BLaER1 (cell line): ENCODE data around the gene BICC1.

Experiments used
- H3K27ac ChIP-seq: shearing (Covaris generic); formaldehyde crosslinking; 2 replicates; pipeline ENCODE4 v1.8.1; 2022
- H3K27me3 ChIP-seq: shearing (Covaris generic); formaldehyde crosslinking; 2 replicates; pipeline ENCODE4 v1.8.1; 2022
- H3K36me3 ChIP-seq: shearing (Covaris generic); formaldehyde crosslinking; 2 replicates; pipeline ENCODE4 v1.8.1; 2022
- H3K4me1 ChIP-seq: shearing (Covaris generic); formaldehyde crosslinking; 2 replicates; pipeline ENCODE4 v1.8.1; 2022
- H3K4me2 ChIP-seq: shearing (Covaris generic); formaldehyde crosslinking; 2 replicates; pipeline ENCODE4 v1.8.1; 2022
- H3K4me3 ChIP-seq: shearing (Covaris generic); formaldehyde crosslinking; 2 replicates; pipeline ENCODE4 v1.8.1; 2022
- H3K9ac ChIP-seq: shearing (Covaris generic); formaldehyde crosslinking; 2 replicates; pipeline ENCODE4 v1.8.1; 2022
- H3K9me3 ChIP-seq: shearing (Covaris generic); formaldehyde crosslinking; 2 replicates; pipeline ENCODE4 v1.8.1; 2022
- H4K20me1 ChIP-seq: shearing (Covaris generic); formaldehyde crosslinking; 2 replicates; pipeline ENCODE4 v1.8.1; 2022
- Cebpa-rat ChIP-seq: shearing (Covaris generic); IDR thresholded peaks from 2 replicates; pipeline ENCODE4 v1.8.1; 2022

Gene BICC1

GRCh38 chr10:58557714-58558113 is 45.0 kb downstream of the BICC1 start:
- no peak overlapping the region for H3K9ac ChIP-seq
- H3K4me2 ChIP-seq, result no peak overlapping the region
- no peaks in the 10 kb centered on the region for H4K20me1 ChIP-seq
- H3K27me3 ChIP-seq, result no peaks in the 10 kb centered on the region
- H3K4me3 ChIP-seq, result no peak overlapping the region
- no peak for TF ChIP-seq Cebpa-rat
- peaks cover 9% of the 10 kb centered on the region for H3K9me3 ChIP-seq
- H3K4me1 ChIP-seq, result no peaks in the 10 kb centered on the region
- H3K36me3 ChIP-seq, result no peaks in the 10 kb centered on the region
- no peak overlapping the region for H3K27ac ChIP-seq

- H3K9me3 ChIP-seq, result peaks cover 12% of the 10 kb centered on the region
- no peak for TF ChIP-seq Cebpa-rat
- no peak overlapping the region for H3K4me3 ChIP-seq
- H4K20me1 ChIP-seq, result no peaks in the 10 kb centered on the region
- no peak overlapping the region for H3K9ac ChIP-seq
- no peaks in the 10 kb centered on the region for H3K27me3 ChIP-seq
- no peak overlapping the region for H3K4me2 ChIP-seq
- no peaks in the 10 kb centered on the region for H3K4me1 ChIP-seq
- no peak overlapping the region for H3K27ac ChIP-seq
- H3K36me3 ChIP-seq, result no peaks in the 10 kb centered on the region
Observed at GRCh38 chr10:58560068-58560467, 47.4 kb downstream of the BICC1 start.

GRCh38 chr10:58565271-58565670 is 52.6 kb downstream of the BICC1 start:
- Histone ChIP-seq H3K4me3 (no peak overlapping the region), H4K20me1 (no peaks in the 10 kb centered on the region), H3K36me3 (no peaks in the 10 kb centered on the region), H3K27ac (no peak overlapping the region), H3K4me1 (no peaks in the 10 kb centered on the region), H3K27me3 (no peaks in the 10 kb centered on the region), H3K9ac (no peak overlapping the region), H3K9me3 (peaks cover 5% of the 10 kb centered on the region; the same call in 1 of the 2 replicates), H3K4me2 (no peak overlapping the region)
- TF ChIP-seq Cebpa-rat, result no peak

GRCh38 chr10:58567652-58568051 is 55.0 kb downstream of the BICC1 start:
- no peaks in the 10 kb centered on the region for H3K27me3 ChIP-seq
- no peaks in the 10 kb centered on the region for H3K4me1 ChIP-seq
- peaks cover 13% of the 10 kb centered on the region; the same call in 1 of the 2 replicates for H3K9me3 ChIP-seq
- H3K4me3 ChIP-seq, result no peak overlapping the region
- no peak overlapping the region for H3K4me2 ChIP-seq
- no peak for TF ChIP-seq Cebpa-rat
- no peak overlapping the region for H3K9ac ChIP-seq
- no peaks in the 10 kb centered on the region for H4K20me1 ChIP-seq
- no peak overlapping the region for H3K27ac ChIP-seq
- H3K36me3 ChIP-seq, result no peaks in the 10 kb centered on the region

GRCh38 chr10:58568428-58568935 is 55.8 kb downstream of the BICC1 start:
- TF ChIP-seq Cebpa-rat, result no peak
- no peak overlapping the region for H3K4me2 ChIP-seq

GRCh38 chr10:58570307-58570723 is 57.6 kb downstream of the BICC1 start:
- Histone ChIP-seq H3K27ac (no peak overlapping the region), H3K4me3 (no peak overlapping the region), H3K9me3 (peaks cover 9% of the 10 kb centered on the region; the same call in 1 of the 2 replicates), H3K4me1 (no peaks in the 10 kb centered on the region), H3K9ac (no peak overlapping the region), H3K27me3 (no peaks in the 10 kb centered on the region), H3K4me2 (no peak overlapping the region), H3K36me3 (no peaks in the 10 kb centered on the region), H4K20me1 (no peaks in the 10 kb centered on the region)
- TF ChIP-seq Cebpa-rat, result no peak

More at GRCh38 chr10:58568428-58568935, 55.8 kb downstream of the BICC1 start:
- H3K9me3 ChIP-seq, result peaks cover 9% of the 10 kb centered on the region; the same call in 1 of the 2 replicates
- H3K27ac ChIP-seq, result no peak overlapping the region
- no peaks in the 10 kb centered on the region for H3K36me3 ChIP-seq
- H3K4me1 ChIP-seq, result no peaks in the 10 kb centered on the region
- H3K9ac ChIP-seq, result no peak overlapping the region
- no peak overlapping the region for H3K4me3 ChIP-seq
- H4K20me1 ChIP-seq, result no peaks in the 10 kb centered on the region
- H3K27me3 ChIP-seq, result no peaks in the 10 kb centered on the region

- Histone ChIP-seq H3K27me3 (no peaks in the 10 kb centered on the region), H3K9ac (no peak overlapping the region), H3K27ac (no peak overlapping the region), H4K20me1 (no peaks in the 10 kb centered on the region), H3K4me1 (no peaks in the 10 kb centered on the region), H3K4me3 (no peak overlapping the region), H3K4me2 (no peak overlapping the region), H3K9me3 (peaks cover 9% of the 10 kb centered on the region; the same call in 1 of the 2 replicates), H3K36me3 (no peaks in the 10 kb centered on the region)
- no peak for TF ChIP-seq Cebpa-rat
Observed at GRCh38 chr10:58570979-58571378, 58.3 kb downstream of the BICC1 start.

GRCh38 chr10:58573144-58573543 is 60.5 kb downstream of the BICC1 start:
- Histone ChIP-seq H3K4me3 (no peak overlapping the region), H3K27me3 (no peaks in the 10 kb centered on the region), H4K20me1 (no peaks in the 10 kb centered on the region), H3K9me3 (peaks cover 9% of the 10 kb centered on the region; the same call in 1 of the 2 replicates), H3K27ac (no peak overlapping the region), H3K36me3 (no peaks in the 10 kb centered on the region), H3K9ac (no peak overlapping the region), H3K4me1 (no peaks in the 10 kb centered on the region), H3K4me2 (no peak overlapping the region)
- no peak for TF ChIP-seq Cebpa-rat

- Histone ChIP-seq H3K27ac (no peak overlapping the region), H3K4me3 (no peak overlapping the region), H4K20me1 (no peaks in the 10 kb centered on the region), H3K9me3 (peaks cover 9% of the 10 kb centered on the region; the same call in 1 of the 2 replicates), H3K4me2 (no peak overlapping the region), H3K27me3 (no peaks in the 10 kb centered on the region), H3K36me3 (no peaks in the 10 kb centered on the region), H3K4me1 (no peaks in the 10 kb centered on the region), H3K9ac (no peak overlapping the region)
- TF ChIP-seq Cebpa-rat, result no peak
Observed at GRCh38 chr10:58574058-58574457, 61.4 kb downstream of the BICC1 start.

- Histone ChIP-seq H4K20me1 (no peaks in the 10 kb centered on the region), H3K36me3 (no peaks in the 10 kb centered on the region), H3K4me2 (no peak overlapping the region), H3K27me3 (no peaks in the 10 kb centered on the region), H3K4me1 (no peaks in the 10 kb centered on the region), H3K4me3 (no peak overlapping the region), H3K9me3 (peaks cover 6% of the 10 kb centered on the region; the same call in 1 of the 2 replicates), H3K27ac (no peak overlapping the region), H3K9ac (no peak overlapping the region)
- no peak for TF ChIP-seq Cebpa-rat
Observed at GRCh38 chr10:58575491-58575890, 62.8 kb downstream of the BICC1 start.
